ENCODE results near the gene GP2. TPM values are rescaled to one million over a fixed set of nuclear protein-coding genes. Genes with fewer than 3 reads are reported as not detected.

The GP2 gene
- polyA plus RNA-seq, 3 donors: not detected

DNA sequence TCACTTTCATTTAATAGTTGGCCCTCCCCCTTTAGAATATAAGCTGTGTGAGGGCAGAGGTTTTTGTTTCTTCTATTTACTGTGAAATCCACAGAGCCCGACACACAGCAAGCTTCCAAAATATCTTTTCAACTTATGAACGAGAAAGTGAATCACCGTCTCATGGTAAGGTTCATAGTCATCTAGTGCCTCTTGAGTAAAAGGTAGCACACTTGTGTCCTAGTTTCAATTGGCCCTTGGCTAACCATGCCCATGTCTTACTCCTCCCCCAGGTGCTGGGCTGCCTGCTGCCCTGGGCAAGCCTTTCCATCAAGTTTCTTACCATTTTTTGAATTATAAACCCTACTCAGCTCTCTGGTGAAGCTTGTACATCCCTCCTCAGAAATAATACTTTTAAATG, 12.4 kb upstream of the GP2 start:
- Histone ChIP-seq H3K4me1 (ENCODE audit: control insufficient read depth in 1 of 2, insufficient read depth in 2 of 2, low read length in 2 of 2) (no peaks in the 10 kb centered on the region), H3K36me3 (replicated peaks in 1 of 2; ENCODE audit: control insufficient read depth in 1 of 2, insufficient read depth in 2 of 2, low read length in 2 of 2) (no peaks in the 10 kb centered on the region), H3K4me3 (replicated peaks in 1 of 3; ENCODE audit: low read depth in 2 of 3, low read length in 3 of 3) (no peak overlapping the region), H3K27ac (ENCODE audit: low read depth in 1 of 2, low read length in 2 of 2) (no peak overlapping the region), H2AFZ (ENCODE audit: insufficient read depth, low read depth, low read length, poor library complexity, severe bottlenecking) (no peak overlapping the region), H3K9me3 (replicated peaks in 1 of 2; ENCODE audit: control insufficient read depth in 1 of 2, insufficient read depth in 1 of 2, low read length in 2 of 2) (no peaks in the 10 kb centered on the region), H3K9ac (ENCODE audit: insufficient read depth, low read length, poor library complexity, severe bottlenecking) (no peak overlapping the region), H3K79me2 (ENCODE audit: insufficient read depth, low read length) (no peaks in the 10 kb centered on the region), H4K20me1 (ENCODE audit: insufficient read depth, low read length) (no peaks in the 10 kb centered on the region), H3K4me2 (replicated peaks; ENCODE audit: extremely low read depth, low read length, poor library complexity, severe bottlenecking) (no peak overlapping the region), H3K27me3 (ENCODE audit: control insufficient read depth in 2 of 2, insufficient read depth in 2 of 2, low read length in 2 of 2) (no peaks in the 10 kb centered on the region)
- no CpG with 5 or more reads among the region's 3 CpGs for WGBS (ENCODE audit: insufficient coverage)
- H3K4me1 Mint-ChIP-seq: no peaks in the 10 kb centered on the region
- no peak overlapping the region for H3K4me3 Mint-ChIP-seq
- H3K27me3 Mint-ChIP-seq (ENCODE audit: low read depth in 3 of 3): peaks cover 0 to 9% (median 8%) of the 10 kb centered on the region in 3 donors
- TF ChIP-seq, protein P1, sequence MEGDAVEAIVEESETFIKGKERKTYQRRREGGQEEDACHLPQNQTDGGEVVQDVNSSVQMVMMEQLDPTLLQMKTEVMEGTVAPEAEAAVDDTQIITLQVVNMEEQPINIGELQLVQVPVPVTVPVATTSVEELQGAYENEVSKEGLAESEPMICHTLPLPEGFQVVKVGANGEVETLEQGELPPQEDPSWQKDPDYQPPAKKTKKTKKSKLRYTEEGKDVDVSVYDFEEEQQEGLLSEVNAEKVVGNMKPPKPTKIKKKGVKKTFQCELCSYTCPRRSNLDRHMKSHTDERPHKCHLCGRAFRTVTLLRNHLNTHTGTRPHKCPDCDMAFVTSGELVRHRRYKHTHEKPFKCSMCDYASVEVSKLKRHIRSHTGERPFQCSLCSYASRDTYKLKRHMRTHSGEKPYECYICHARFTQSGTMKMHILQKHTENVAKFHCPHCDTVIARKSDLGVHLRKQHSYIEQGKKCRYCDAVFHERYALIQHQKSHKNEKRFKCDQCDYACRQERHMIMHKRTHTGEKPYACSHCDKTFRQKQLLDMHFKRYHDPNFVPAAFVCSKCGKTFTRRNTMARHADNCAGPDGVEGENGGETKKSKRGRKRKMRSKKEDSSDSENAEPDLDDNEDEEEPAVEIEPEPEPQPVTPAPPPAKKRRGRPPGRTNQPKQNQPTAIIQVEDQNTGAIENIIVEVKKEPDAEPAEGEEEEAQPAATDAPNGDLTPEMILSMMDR (IDR thresholded peaks at IDR 0.05): no peak
- no peaks in the 10 kb centered on the region for H3K36me3 Mint-ChIP-seq
- H3K9me3 Mint-ChIP-seq: no peaks in the 10 kb centered on the region
- DNase-seq: no peak
- no peak overlapping the region for H3K27ac Mint-ChIP-seq
- intact Hi-C loops (cut with micrococcal nuclease): no loop called here

DNA sequence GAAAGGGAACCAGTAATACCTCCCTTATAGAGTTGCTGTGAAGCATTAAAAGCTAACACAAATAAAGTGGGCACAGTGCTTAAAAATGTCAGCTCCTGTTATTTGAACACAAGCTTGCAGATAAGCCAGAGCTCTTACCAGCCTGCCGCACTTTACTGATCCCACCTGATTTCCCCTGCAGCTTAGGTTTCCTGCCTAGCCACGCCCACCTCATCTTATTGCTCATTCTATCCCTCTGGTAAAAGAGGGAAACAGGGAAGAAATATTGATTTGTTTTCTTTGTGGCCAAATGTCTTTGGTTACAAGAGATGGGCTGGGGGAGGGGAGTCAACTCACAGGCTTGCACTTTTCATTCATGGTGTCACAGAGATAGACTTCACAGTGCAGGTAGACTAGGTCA, 9.6 kb upstream of the GP2 start:
- Mint-ChIP-seq H3K27ac (no peak overlapping the region), H3K4me1 (no peaks in the 10 kb centered on the region)
- intact Hi-C loops (cut with micrococcal nuclease): no loop called here

More for the DNA sequence above, 9.6 kb upstream of the GP2 start:
- DNase-seq: no peak
- Histone ChIP-seq H4K20me1 (ENCODE audit: insufficient read depth, low read length) (no peaks in the 10 kb centered on the region), H3K4me1 (ENCODE audit: control insufficient read depth in 1 of 2, insufficient read depth in 2 of 2, low read length in 2 of 2) (no peaks in the 10 kb centered on the region), H3K36me3 (replicated peaks in 1 of 2; ENCODE audit: control insufficient read depth in 1 of 2, insufficient read depth in 2 of 2, low read length in 2 of 2) (no peaks in the 10 kb centered on the region), H3K9me3 (replicated peaks in 1 of 2; ENCODE audit: control insufficient read depth in 1 of 2, insufficient read depth in 1 of 2, low read length in 2 of 2) (no peaks in the 10 kb centered on the region), H3K9ac (ENCODE audit: insufficient read depth, low read length, poor library complexity, severe bottlenecking) (no peak overlapping the region), H3K27ac (ENCODE audit: low read depth in 1 of 2, low read length in 2 of 2) (no peak overlapping the region), H3K27me3 (ENCODE audit: control insufficient read depth in 2 of 2, insufficient read depth in 2 of 2, low read length in 2 of 2) (no peaks in the 10 kb centered on the region), H3K4me3 (replicated peaks in 1 of 3; ENCODE audit: low read depth in 2 of 3, low read length in 3 of 3) (no peak overlapping the region), H2AFZ (ENCODE audit: insufficient read depth, low read depth, low read length, poor library complexity, severe bottlenecking) (no peak overlapping the region), H3K79me2 (ENCODE audit: insufficient read depth, low read length) (no peaks in the 10 kb centered on the region), H3K4me2 (replicated peaks; ENCODE audit: extremely low read depth, low read length, poor library complexity, severe bottlenecking) (no peak overlapping the region)
- Mint-ChIP-seq H3K4me3 (no peak overlapping the region), H3K9me3 (no peaks in the 10 kb centered on the region), H3K36me3 (no peaks in the 10 kb centered on the region), H3K27me3 (ENCODE audit: low read depth in 3 of 3) (peaks cover 0 to 11% (median 8%) of the 10 kb centered on the region in 3 donors)
- TF ChIP-seq, protein P1 (IDR thresholded peaks at IDR 0.05): no peak
- no CpG with 5 or more reads among the region's 2 CpGs for WGBS (ENCODE audit: insufficient coverage)
